ENCODE measurements around the gene NSMF.

NSMF gene

DNA sequence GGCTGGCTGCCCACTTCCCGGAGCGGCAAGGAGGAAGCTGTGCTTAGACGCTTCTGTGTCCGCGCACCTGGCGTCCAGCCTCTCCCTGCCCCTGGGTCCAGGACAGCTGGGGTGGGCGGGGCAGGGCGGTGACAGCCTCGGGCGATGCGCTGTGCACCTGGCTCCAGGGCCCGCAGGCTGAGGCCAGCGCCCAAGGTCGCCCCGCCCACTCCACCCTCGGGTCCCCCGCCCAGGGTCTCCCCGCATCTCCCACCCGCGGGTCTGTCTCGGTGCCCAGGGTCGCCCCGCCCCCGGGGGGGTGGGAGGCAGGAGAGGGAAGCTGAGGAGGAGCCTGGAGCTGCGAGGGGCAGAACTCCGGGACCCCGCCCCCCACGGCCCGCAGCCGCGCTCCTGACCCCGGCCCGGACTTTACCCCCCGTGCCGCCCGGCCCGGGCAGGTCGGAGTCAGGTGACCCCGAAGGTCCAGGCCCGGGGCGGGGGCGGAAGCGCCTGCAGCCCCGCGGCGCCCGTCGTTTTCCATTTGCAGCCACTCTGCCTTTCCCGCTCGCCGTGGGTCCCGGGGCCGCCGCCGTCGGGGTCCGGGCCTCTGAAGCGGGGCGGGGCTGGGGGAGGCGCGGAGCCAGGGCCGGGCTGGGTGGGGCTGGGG lies 17.7 kb downstream of the NSMF start, which contains the start of gene ENTPD8:
ENTPD8 (minus strand) TSS at position 69 of the 646 bp plus-strand sequence. CDS start 3,072 bp downstream, outside the sequence.
- peak within 1 kb of the TSS; percentile 37 for H3K4me3 ChIP-seq (ENCODE audit: low read depth, low read length)

DNA sequence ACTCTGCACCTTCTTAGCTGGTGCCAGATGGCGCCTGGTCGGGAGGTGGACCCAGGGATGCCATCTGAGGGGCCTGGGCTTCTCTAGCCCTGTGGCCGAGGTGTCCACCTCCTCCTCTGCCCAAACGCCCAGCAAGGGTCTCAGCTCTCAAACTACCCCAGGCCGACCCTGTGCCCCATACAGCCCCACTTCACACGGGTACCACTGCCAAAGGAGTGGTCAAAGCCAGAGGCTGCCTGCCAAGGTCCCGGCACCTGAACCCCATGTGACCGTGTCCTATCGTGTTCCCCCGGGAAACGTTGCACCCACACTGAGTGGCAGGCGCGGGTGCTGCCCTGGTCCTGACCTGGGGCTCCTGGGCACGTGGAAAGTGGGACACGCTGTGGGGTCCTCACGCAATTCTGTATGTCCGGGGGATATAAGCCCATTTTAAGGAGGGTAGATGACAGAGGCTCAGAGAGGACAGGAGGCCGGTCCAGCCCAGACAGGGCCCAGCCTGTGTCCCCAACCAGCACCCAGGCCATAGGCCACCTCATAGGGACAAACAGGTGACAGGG lies 19.9 kb downstream of the NSMF start:
- TF ChIP-seq, protein P1, sequence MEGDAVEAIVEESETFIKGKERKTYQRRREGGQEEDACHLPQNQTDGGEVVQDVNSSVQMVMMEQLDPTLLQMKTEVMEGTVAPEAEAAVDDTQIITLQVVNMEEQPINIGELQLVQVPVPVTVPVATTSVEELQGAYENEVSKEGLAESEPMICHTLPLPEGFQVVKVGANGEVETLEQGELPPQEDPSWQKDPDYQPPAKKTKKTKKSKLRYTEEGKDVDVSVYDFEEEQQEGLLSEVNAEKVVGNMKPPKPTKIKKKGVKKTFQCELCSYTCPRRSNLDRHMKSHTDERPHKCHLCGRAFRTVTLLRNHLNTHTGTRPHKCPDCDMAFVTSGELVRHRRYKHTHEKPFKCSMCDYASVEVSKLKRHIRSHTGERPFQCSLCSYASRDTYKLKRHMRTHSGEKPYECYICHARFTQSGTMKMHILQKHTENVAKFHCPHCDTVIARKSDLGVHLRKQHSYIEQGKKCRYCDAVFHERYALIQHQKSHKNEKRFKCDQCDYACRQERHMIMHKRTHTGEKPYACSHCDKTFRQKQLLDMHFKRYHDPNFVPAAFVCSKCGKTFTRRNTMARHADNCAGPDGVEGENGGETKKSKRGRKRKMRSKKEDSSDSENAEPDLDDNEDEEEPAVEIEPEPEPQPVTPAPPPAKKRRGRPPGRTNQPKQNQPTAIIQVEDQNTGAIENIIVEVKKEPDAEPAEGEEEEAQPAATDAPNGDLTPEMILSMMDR (IDR thresholded peaks at IDR 0.05; ENCODE audit: low read depth, low read length) = no peak

More for the DNA sequence above, 17.7 kb downstream of the NSMF start, which contains the start of gene ENTPD8:
- TF ChIP-seq, protein P1 (IDR thresholded peaks at IDR 0.05; ENCODE audit: low read depth, low read length) = no peak

GRCh38 chr9:137438591-137439157 lies 20.5 kb downstream of the NSMF start:
- H3K4me3 ChIP-seq (ENCODE audit: low read depth, low read length) = no peak overlapping the region
- TF ChIP-seq, protein P1 (IDR thresholded peaks at IDR 0.05; ENCODE audit: low read depth, low read length) = no peak

More for the DNA sequence above, 19.9 kb downstream of the NSMF start:
- H3K4me3 ChIP-seq (ENCODE audit: low read depth, low read length) = no peak overlapping the region

GRCh38 chr9:137437691-137438590 lies 21.2 kb downstream of the NSMF start:
- H3K4me3 ChIP-seq (ENCODE audit: low read depth, low read length) = no peak overlapping the region
- TF ChIP-seq, protein P1 (IDR thresholded peaks at IDR 0.05; ENCODE audit: low read depth, low read length) = no peak

GRCh38 chr9:137436761-137437600 lies 22.2 kb downstream of the NSMF start:
- TF ChIP-seq, protein P1 (IDR thresholded peaks at IDR 0.05; ENCODE audit: low read depth, low read length) = no peak
- no peak overlapping the region for H3K4me3 ChIP-seq (ENCODE audit: low read depth, low read length)

DNA sequence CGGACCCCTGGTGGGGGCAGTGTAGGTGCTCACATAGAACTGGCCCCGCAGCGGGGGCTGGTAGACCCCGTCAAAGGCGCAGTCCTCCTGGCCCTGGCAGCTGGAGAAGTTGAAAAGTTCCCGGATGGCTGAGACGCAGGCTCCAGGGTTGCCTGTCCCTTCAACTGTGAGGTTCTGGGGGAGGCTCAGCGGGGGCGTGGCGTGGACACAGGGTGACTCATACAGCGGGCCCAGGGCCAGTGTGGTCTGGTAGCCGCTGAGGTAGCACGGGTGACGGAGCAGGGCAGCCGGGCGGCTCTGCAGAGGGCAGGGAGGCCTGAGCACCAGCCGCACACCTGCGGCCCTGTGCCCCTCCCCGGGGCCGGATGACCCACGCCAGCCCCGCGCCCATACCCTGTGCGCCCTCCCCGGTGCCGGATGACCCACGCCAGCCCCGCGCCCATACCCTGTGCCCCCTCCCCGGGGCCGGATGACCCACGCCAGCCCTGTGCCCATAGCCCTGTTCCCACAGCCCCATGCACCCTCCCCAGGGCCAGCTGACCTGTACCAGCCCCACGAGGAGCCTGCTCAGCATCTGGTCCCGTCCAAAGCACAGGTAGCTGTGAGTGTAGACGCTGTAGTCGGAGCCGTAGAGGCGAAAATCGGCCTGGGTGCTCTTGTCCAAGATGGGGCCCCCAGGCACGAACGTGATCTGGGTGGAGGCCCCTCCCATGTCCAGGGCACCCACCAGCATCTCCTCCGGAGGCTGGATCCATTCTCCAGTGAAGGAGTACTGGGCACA lies 23.0 kb downstream of the NSMF start:
- TF ChIP-seq, protein P1 (IDR thresholded peaks at IDR 0.05; ENCODE audit: low read depth, low read length) = no peak
- no peak overlapping the region for H3K4me3 ChIP-seq (ENCODE audit: low read depth, low read length)

All from WI38 (cell line).